RPMI7951 (cell line): ENCODE data around the gene TPP1. TPM values are rescaled to one million over a fixed set of nuclear protein-coding genes. Genes with fewer than 3 reads are reported as not detected.

Experiments
- DNase-seq: peaks from one replicate; pipeline ENCODE4 v3.0.0-alpha.2; 2012; ENCODE audit warnings: low read depth
- total RNA-seq: library from RNA; depleted of rRNA; stranded (reverse); fragments of >200 nt; shearing (Covaris generic); gene quantifications from 2 replicates; pipeline ENCODE4 v1.2.3, GENCODE V29; 2014; rRNA removed

TPP1 gene
- 20.3 and 22.6 TPM in 2 replicates for total RNA-seq

DNA sequence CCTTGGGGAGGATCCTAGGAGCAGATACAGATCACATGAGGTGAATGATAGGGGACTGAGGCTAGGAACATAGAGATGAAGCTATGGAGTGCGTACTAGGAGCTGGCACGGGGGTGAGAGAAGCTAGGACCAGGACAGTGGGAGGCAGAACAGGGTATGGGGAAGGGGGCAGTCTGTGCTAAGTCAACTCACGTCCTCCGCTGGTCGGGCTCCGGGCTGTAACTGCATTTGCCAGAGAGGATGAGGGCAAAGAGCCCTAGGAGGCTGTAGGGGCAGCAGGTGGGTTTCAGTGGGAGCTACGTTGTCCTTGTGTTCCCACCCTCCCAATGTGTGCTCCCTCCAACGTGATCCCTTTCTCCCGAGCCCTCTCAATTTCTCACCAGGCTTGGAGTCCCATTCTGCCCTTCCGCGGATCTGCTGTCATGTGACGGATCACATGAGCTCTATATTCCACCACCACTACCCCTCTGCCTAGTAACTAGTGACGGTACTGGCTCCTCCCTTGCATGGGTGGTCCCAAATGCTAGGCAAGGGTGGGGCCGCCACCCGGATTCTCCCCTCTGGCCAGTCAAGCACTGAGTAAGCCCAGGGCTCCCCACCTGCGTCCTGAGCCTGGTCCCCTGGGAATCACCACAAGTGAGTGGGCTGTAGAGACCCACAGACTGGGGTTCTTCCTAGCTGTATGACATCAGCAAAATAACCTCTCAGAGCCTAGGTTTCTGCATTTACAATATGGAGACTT is at the start of gene TPP1:
TSS of gene TPP1 (minus strand) at position 419 of the 742 bp plus-strand sequence. CDS start at position 397, 22 bp downstream.
- peak; percentile 91 for DNase-seq

DNA sequence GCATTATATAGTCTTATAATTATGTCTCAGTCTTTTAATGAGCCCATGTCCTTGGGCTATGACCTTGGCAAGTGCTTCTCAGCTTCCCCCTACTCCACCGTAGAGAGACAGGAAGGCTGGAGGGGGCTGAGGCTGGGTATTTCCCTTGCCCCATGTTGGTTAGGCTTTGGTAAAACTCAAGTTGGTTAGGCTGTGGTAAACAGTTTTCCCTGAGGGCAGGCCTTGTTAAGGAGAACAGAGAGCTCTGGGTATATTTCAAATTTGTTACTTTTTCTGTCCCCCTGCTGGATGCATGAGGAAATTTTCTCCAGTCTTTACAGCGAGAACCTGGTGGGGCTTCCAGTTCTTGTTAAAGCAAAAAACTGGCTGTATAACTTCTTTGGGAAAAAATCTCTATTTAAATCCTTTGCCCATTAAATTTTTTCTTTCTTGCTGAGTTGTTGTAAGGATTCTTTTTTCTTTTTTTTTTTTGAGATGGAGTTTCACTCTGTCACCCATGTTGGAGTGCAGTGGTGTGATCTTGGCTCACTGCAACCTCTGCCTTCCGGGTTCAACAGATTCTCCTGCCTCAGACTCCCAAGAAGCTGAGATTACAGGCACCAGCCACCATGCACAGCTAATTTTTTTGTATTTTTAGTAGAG is 48.6 kb upstream of the TPP1 start:
- DNase-seq: peak; percentile 75

DNA sequence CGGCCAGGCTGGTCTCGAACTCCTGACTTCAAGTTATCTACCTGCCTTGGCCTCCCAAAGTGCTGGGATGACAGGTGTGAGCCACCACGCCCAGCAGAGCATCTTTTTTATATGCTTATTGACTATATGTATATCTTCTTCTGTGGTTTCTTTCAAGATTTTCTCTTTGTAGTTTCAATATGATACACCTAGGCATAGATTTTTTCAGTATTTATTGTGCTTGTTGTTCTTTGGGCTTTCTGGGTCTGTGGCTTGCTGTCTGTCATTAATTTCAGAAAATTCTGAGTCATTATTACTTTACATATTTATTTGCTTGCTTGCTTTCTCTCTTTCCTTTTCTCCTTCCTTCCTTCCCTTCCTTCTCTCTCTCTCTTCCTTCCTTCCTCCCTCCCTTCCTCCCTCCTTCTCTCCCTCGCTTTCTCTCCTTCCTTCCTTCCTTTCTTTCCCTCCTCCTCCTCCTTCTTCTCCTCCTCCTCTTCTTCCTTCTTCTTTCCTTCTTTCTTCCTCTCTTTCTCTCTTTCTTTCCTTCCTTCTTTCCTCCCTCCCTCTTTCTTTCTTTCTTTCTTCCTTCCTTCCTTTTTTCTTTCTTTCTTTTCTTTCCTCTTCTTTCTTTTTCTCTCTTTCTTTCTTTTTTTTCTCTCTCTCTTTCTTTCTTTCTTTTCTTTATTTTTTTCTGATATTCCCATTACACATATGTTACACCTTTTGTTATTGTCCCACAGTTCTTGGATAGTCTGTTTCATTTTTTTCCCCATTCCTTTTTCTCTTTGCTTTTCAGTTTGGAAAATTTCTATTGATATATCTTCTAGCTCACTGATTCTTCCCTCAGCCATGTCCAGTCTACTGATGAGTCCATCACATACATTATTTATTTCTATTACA is 47.3 kb upstream of the TPP1 start:
- no peak for DNase-seq

DNA sequence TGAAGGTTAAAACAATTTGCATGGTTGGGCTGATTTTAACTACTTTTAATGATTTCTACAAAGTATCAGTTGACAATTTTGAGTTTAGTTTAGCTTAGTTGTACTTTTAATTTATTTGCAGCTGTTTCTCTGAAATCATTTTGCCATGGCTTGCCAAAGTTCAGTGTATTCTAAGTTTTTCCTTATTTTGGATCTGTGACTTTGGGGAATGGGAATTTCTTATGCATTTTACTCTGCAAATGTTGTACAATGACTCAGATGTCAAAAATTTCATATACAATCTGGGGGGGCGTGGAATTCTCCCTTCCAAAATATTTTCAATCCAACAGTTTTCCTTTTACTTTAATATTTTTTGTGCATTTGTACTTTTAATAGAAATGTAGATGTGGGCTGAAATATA is 45.3 kb upstream of the TPP1 start:
- DNase-seq: no peak

DNA sequence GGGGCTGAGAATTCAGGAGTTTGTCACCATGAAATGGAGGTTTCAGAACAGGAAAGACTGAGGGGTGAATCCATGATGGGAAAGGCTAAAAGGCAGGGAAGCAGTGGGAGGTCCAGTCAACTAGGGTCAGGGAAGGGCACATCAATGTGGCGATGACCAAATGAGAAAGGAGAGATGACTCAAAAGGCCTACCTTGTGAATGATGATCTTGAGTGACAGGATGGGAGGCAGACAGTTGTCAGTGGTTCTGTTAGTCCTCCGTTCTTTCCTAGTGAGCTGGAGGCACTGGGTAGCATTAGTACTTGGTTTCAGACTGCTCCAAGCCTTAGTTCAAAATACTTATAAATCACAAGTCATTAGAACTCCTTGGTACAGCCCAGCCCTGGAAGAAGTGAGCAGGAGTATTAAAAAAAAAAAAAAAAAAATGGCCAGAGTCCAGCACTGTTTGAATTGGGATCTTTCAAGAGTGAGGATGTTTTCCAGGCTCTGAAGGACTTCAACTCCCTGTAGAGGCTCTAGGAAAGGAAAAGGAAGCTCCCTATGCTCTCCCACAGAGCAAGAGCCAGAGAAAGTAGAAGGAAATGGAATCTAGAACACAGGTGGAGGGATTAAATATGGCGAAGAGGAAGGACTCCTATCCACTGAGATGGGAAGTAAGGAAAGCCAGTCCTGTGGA is 44.7 kb upstream of the TPP1 start:
- no peak for DNase-seq

DNA sequence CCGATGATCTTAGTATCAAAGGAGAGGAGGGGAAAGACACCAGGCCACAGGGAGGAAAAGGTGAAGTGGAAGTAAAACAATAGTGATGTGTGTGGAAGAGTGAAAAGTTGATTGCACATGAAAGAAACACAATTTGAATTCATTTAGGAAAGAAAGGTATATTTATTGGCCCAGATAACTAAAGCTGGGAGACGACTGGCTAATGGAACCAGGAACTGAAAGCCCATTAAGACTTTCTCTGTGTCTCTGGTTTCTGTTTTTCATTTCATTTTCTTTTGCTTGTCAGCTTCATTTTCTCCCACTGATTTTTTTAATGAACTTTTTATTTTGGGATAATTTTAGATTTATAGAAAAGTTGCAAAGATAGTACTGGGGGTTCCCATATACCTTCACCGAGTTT is 41.5 kb upstream of the TPP1 start:
- no peak for DNase-seq

DNA sequence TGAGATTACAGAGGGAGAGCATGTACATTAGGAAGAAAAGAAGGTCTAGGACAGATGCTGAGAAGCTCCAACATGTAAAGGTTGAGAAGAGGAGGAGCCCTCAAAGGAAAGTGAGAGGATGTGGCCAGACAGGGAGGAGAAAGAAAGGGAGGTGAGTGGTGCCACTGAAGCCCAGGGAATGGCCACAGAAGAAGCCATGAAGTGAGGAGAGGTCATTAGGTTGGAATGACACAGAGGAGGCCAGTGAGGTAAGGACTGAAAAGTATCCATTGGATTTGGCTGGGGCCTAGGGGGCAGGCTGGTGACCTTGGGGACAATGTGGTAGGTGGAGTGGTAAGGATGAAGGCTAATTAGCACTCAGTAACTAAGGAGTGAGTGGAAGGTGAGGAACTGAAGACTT is 39.4 kb upstream of the TPP1 start:
- no peak for DNase-seq

DNA sequence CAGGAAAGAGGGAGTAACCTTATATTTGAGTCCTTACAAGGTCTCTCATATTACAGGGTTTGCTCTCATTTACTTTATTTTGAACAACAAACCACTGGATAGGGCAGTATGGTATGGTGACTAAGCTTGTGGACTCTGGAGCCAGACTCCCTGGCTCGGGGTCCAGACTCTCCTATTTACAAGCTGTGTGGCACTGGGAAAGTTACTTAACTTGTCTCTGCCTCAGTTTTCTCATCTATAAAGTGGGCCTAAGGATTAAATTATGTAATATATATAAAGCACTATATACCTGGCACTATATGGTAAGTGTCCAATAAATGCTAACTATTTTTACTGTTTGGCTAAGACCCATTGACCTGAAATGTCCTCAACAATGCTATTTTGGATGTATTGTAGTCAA is 38.1 kb upstream of the TPP1 start:
- no peak for DNase-seq

DNA sequence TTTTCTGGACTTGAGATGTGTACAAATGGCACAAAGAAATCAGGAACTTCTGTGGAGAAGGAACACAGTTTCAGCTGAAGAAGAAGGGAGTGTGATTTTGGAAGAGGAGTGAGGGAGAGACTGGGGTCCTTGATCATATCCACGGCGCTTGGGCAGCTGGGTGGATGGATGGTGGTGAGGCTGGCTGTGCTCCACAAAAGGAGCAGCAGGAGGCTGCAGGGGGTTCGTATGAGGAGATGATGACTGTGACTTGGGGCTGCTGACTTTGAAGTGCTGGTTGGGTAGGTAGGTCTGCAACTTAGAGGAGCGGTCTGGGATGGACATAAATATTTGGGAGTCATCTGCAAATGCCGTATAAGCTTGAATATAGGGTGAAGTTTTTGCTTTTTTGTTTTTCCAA is 37.7 kb upstream of the TPP1 start:
- no peak for DNase-seq

DNA sequence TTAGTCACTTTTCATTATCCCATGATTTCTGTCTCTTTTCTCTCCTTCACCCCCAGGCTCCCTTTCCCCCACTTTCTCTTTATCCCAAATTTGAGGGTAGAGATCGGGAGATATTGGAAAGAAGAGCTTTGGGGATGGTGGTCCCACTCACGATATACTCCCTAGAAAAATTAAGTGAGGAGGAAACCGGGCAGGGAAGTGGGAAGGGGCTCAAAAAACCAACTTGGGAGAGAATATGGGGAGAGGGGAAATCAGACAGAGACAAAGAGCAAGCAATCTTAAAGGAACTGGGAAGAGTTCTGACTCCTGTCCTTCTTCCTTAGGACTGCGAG is 37.3 kb upstream of the TPP1 start:
- DNase-seq: no peak

DNA sequence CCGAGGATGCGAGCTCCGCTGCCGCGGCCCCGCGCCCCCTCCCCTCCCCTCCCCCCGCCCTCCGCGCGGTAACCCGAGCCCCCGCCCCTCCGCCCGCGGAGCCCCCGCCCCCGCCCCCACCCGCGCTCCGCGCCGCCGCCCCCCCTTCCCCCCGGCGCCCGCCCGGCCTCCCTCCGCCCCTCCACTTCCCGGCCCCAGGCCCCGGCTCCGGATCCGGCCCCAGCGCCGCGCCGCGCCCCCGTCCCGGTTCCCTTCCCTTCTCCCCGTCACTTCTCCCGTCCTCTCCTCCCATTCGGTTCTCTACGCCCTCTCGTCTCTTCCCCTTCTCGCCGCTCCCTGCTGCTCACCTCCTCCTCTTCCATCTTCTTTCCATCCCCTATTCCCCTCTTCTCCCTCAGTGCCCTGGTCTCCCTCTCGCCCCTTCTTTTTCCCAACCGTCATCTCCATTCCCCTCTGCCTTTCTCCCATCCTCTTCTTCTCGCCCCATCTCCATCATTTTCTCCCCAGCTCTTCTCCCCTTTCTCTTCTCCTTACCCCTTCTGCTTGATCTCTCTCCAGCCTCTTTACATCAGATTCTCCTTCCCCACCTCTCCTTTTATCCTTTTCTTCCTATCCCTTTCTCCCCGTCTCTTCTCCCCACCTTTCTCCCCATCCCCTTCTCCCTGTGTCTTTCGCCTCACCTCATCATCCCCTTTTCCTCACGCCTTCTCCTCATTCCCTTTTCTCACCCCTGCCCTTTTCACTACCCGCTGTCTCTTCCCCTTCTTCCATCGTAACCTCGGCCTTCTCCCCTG is 36.8 kb upstream of the TPP1 start, which contains the start of gene DCHS1:
TSS of gene DCHS1 (minus strand) at position 20 of the 794 bp plus-strand sequence. CDS start 14,196 bp downstream, outside the sequence.
- peak; percentile 11 for DNase-seq

DNA sequence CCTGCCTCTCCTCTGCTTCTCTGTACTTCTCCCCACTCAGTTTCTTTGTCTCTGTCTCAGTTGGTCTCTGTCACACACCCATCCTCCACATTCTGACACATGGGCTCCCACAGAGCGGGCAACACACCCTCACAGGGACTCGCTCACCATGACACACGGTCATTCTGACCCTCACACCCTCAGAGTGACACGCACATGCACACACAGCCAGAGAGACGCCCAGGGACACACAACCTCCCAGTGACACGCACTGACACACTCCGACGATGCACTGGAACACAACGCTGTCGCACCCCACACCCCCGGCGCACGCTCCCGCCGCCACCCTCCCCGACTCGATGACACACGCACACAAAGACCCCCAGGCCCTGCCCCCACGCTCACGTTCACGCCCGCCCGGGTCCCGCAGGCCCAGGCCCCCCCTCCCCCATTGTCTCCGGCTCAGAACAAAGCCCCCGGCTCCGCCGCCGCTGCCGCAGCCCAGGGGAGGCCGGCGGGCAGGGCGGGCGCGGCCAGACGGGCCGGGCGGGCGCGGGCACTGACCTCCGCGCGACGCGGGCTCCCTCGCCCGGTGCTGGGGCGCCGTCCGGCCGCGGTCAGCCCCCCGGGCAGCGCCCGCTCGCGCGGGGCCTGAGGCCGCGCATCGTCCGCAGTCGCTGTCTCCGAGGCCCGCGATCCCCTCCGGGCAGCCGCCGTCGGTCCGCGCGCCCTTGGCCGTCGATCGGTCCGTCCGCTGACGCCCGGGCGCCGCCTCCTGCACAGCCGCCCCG is 36.0 kb upstream of the TPP1 start:
- peak; percentile 17 for DNase-seq

DNA sequence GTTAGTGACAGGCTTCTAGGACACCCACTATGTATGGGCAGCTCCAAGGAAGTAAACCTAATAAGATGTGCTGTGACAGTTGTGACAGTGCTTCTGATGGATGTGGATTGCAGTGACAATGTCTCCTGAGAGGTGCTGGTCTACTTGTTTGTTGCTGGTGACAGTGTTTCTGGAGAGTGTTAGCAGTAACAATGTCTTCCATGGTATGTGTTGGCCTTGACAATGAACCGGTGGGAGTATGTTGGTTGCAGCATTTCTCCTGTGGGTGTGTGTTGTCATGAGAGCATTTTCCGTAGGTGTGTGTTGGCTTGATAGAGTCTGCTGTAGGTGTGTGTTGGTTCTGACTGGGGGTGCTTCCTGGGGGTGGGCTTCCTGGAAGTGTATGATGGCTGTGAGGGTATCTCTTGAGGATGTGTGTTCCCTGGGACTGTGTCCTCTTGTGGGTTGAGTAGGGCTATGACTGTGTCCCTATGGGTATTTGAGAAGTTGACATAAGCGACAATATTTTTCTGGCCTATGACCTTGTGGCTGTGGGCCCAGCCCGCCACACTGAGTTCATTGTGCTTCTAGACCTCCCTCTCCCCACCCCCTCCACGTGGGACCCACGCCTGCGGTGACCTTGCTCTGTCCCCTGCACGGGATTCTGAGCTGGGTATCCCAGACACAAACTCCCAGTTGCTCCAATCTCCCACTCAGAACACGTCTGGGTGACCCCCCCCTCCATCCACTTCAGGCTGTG is 35.2 kb upstream of the TPP1 start:
- DNase-seq: no peak

DNA sequence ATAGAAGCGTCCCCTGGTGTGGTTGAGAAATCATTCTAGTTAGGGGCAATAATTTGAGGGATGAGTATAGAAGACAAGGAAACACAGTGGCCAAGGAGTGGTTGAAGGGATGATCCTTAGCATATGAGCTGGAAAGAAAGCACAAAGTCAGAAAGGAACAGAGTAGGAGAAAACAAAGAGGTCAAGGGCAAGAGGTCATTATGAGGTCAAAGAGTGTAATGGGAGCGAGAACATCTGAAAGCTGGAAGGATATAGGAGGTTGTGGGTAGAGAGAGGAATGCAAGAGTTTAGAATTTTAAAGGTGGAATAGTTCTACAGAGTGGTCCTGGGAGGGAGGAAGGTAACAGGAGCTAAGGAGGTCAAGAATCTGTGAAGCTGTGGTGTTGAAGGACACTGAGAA is 34.4 kb upstream of the TPP1 start:
- no peak for DNase-seq

DNA sequence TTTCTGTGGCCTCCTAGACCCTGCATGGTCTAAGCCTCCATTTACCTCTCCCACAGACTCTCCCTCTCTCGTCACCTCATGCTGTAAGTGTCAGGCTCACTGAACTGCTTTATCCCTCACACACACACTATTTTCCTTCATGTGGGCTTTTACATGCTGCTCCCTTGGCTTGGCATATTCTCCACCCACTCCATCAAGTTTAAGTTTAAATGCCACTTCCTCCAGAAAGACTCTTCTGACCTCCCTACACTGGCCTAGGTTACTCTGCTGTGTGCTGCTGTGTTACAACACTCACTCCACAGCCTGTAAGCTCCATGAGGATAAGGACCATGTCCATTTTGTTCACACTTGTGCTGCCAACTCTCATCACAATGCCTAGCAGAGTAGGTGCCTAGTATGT is 33.9 kb upstream of the TPP1 start:
- no peak for DNase-seq

DNA sequence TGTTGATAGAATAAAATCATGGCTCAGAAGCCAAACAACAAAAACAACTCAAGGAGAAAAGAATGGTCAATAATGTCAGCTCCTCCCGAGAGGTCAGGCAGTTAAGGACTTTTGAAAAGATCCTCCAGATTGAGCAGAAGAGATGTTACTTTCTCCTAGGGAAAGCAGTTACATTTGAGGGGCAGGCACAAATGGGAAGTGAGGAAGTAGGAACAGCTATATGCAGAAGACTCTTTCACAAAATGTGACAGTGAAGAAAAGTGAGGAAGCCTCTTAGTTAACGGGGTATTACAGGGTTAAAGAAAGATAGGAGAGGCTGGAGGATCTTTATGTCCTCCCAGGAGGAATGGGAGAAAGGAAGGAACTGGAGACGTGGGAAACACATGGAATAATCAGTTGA is 33.0 kb upstream of the TPP1 start:
- no peak for DNase-seq

DNA sequence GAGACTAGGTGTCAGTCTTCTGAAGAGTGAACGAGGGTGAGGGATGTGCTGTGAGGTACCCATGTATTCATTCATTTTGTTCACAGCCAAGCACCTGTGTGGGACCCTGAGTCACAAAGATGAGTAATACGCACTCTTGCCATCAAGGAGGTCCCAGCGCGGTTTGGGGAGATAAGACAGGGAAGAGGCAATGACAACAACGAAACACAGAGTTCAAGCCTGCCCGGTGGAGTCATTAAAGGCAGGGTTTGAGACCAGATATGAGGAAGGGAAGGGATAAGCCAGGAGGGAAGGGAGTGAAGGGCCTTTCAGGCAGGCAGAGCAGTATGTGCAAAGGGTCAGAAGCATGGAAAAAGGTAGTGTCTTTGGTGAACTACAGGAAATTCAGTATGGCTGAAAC is 31.8 kb upstream of the TPP1 start:
- DNase-seq: peak; percentile 44

DNA sequence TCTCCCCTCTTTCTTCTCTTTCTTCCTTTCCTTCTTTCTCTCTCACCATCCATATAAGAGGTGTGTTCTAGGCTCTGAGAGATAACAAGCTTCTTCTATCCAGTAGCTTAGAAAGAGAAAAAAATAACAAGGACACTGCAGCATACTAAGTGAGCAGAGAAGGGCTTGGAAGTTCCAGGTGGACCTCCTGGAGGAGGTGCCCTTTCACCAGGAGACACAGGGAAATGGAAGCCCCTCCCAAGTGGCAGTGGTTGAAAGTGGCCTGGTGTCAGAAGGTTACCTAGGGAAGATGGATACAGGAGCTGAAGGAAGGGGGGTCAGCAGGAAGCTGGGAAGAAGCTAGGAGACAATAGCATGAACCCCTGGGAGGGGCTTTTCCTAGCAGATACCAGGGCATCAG is 30.9 kb upstream of the TPP1 start:
- no peak for DNase-seq

DNA sequence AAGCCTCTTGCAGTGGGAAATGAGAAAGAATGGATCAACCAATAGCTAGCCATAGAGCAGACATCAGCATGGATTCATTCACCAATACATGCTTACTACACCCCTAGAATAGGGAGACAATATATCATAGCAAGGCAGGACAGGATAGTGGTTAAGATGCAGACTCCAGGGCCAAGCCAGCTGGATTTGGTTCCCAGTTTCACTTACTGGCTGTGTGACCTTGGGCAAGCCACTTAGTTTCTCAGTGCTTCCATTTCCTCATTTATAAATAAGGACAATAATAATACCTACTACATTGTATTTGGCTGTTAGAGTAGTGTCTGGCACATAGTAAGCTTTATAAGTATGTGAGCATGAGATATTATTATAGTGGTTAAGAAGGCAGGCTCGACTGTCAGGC is 29.3 kb upstream of the TPP1 start:
- no peak for DNase-seq

DNA sequence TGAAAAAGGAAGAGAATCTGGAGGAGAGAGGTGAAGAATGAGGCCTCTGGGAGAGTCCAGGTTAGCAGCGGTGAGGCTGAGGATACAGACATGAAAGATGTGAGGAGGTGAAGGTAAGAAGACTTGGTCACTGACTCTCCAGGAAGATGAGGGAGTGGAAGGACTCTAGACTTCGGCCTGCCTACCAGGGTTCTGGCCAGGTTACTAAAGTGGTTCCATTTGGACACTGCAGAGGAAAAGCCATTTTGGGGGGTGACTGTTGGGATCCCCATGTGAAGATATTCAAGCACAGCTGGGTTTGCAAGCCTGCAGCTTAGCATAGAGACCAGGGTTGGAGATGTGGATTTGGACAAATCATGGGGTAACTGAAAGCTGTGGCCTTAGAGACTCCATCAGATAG is 28.6 kb upstream of the TPP1 start:
- DNase-seq: no peak
